Endothelial cell of hepatic sinusoid (primary cell): ENCODE measurements around the gene BLM.

Experiments
- in situ Hi-C: cut with HindIII; loops from 2 replicates; pipeline ENCODE4 v1.10.0; 2017; ENCODE audit warnings: low sequenced_read_pairs

Gene BLM

DNA sequence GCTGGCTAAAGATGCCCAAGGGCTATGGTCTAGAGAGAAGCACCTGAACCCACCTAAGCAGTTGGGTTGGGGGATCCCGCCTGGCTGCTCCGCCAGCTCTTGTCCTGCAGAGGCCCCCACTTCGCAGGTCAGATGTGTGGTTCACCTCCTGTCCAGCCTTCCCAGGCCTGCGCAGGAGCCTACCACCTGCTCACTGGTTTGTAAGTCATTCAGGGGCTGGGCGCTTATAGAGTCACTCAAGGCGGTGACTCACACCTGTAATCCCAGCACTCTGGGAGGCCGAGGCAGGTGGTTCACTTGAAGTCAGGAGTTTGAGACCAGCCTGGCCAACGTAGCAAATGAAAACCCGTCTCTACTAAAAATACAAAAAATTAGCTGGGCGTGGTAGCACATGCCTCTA, 147.4 kb downstream of the BLM start:
- in situ Hi-C loops: no loop called here

DNA sequence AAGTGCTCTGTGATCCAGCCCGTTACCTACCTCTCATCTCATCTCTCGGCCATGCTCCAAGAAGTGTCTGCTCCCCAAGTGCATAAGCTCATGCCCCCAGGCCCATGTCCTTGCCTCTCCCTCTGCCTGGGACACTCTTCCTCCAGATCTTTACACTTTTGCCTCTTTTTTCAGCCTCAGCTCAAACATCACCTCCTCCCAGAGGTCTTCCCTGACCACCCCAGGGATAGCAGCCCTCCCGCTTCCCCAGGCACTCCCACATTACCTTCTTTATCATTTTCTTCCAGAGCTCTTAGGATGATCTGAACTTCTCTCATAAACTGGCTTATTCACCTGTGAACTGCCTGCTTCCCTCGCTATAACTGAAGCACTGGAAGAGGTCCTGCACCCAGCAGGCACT, 148.6 kb downstream of the BLM start:
- in situ Hi-C loops: no loop called here
